ENCODE results near the gene CASP6. TPM values are rescaled to one million over a fixed set of nuclear protein-coding genes. Genes with fewer than 3 reads are reported as not detected.

CASP6 gene
- total and polyA plus RNA-seq, 2 donors (not counting 1 experiment from before 2014, with no cell fraction given): 7.7 to 11.6 TPM

DNA sequence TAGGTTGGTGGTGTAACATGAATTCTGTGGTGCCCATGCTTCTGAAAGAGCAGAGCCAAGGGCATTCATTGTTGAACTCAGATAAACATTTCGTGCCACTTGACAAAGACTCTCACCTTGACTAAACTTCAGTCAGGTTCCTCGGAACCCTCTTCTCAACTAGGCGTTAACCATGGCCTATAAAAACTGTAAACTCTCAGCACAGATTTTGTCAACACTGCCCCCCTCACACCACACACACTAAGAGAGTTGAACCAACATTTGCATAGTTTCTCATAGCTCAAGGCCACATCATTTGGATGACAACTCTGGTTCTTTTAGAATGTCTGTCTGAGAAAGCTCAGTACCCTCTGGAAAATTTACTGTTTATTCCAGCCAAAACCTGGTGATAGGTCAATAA lies 28.1 kb downstream of the CASP6 start:
- H3K27ac Mint-ChIP-seq: no peak overlapping the region

DNA sequence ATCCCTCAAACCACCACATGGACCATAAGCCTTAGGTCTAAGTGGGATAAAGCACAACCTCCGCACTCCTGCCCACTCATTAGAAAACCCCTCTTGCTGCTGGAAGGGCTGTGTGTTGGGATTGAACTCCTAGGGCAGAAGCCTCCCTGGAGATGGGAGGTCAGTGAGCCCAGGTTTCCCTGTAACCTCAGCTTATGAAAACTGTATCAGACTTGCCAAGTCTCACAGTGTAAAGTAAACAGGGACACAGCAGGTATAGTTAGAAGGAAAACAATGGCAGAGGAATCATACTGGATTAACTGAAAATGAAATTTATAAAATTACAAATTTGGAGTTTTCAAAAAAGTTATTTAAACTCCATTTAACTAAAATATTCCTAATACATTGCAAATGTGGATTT lies 29.9 kb downstream of the CASP6 start:
- DNase-seq (no peak), ATAC-seq (ENCODE audit: low read depth) (no peak)
- no peaks in the 10 kb centered on the region for H3K27me3 ChIP-seq (replicated peaks in 1 of 4; ENCODE audit: control extremely low read depth in 1 of 4, control insufficient read depth in 3 of 4, insufficient read depth in 4 of 4, low read length in 3 of 4)
- Mint-ChIP-seq H3K4me3 (no peak overlapping the region), H3K27ac (no peak overlapping the region), H3K4me1 (no peaks in the 10 kb centered on the region), H3K27me3 (no peaks in the 10 kb centered on the region), H3K9me3 (ENCODE audit: insufficient read depth) (peaks cover 6% of the 10 kb centered on the region)
- no peak overlapping the region for H3K4me2 ChIP-seq (replicated peaks; ENCODE audit: low read depth, low read length, poor library complexity, severe bottlenecking)
- TF ChIP-seq, protein P1, sequence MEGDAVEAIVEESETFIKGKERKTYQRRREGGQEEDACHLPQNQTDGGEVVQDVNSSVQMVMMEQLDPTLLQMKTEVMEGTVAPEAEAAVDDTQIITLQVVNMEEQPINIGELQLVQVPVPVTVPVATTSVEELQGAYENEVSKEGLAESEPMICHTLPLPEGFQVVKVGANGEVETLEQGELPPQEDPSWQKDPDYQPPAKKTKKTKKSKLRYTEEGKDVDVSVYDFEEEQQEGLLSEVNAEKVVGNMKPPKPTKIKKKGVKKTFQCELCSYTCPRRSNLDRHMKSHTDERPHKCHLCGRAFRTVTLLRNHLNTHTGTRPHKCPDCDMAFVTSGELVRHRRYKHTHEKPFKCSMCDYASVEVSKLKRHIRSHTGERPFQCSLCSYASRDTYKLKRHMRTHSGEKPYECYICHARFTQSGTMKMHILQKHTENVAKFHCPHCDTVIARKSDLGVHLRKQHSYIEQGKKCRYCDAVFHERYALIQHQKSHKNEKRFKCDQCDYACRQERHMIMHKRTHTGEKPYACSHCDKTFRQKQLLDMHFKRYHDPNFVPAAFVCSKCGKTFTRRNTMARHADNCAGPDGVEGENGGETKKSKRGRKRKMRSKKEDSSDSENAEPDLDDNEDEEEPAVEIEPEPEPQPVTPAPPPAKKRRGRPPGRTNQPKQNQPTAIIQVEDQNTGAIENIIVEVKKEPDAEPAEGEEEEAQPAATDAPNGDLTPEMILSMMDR (IDR thresholded peaks at IDR 0.05): no peak
- no peak for TF ChIP-seq EZH2 (IDR thresholded peaks at IDR 0.05; ENCODE audit: borderline replicate concordance, insufficient read depth, low read depth, low read length, poor library complexity, severe bottlenecking)
- H3K9ac ChIP-seq (ENCODE audit: low read length): no peak overlapping the region
- no peak overlapping the region for H3K4me3 ChIP-seq (ENCODE audit: control extremely low read depth in 1 of 5, extremely low read depth in 1 of 5, insufficient read depth in 1 of 5, low read depth in 2 of 5, low read length in 4 of 5)
- peaks cover 0 to 7% (median 6%) of the 10 kb centered on the region in 3 donors for H3K9me3 ChIP-seq (ENCODE audit: control extremely low read depth in 1 of 3, control insufficient read depth in 2 of 3, insufficient read depth in 1 of 3, low read length in 2 of 3)
- H2AFZ ChIP-seq (ENCODE audit: insufficient read depth, low read depth, low read length, poor library complexity, severe bottlenecking): no peak overlapping the region
- peaks cover 12% of the 10 kb centered on the region for H3K79me2 ChIP-seq (ENCODE audit: control insufficient read depth, insufficient read depth, low read length)
- peaks cover 1 to 17% of the 10 kb centered on the region in 2 experiments for H3K36me3 ChIP-seq (replicated peaks in 1 of 2; ENCODE audit: control extremely low read depth in 1 of 2, control insufficient read depth in 1 of 2, extremely low read depth in 1 of 2, insufficient read depth in 2 of 2, low read length in 1 of 2)
- no CpG with 5 or more reads among the region's 1 CpG for WGBS (ENCODE audit: insufficient coverage)
- no peak overlapping the region for H3K27ac ChIP-seq (ENCODE audit: low read length in 2 of 2)
- intact Hi-C loops (cut with micrococcal nuclease): no loop called here
- ChIA-PET CTCF (no interaction called here), POLR2A (no interaction called here)
- no peaks in the 10 kb centered on the region for H3K4me1 ChIP-seq (ENCODE audit: control insufficient read depth in 2 of 2, insufficient read depth in 2 of 2, low read length in 2 of 2)
- peaks cover 19% of the 10 kb centered on the region for H4K20me1 ChIP-seq (ENCODE audit: control insufficient read depth, insufficient read depth, low read length, poor library complexity, severe bottlenecking)

More for the DNA sequence above, 28.1 kb downstream of the CASP6 start:
- Histone ChIP-seq H2AFZ (ENCODE audit: insufficient read depth, low read depth, low read length, poor library complexity, severe bottlenecking) (no peak overlapping the region), H3K4me3 (ENCODE audit: control extremely low read depth in 1 of 5, extremely low read depth in 1 of 5, insufficient read depth in 1 of 5, low read depth in 2 of 5, low read length in 4 of 5) (no peak overlapping the region), H3K79me2 (ENCODE audit: control insufficient read depth, insufficient read depth, low read length) (peaks cover 12% of the 10 kb centered on the region), H3K4me1 (ENCODE audit: control insufficient read depth in 2 of 2, insufficient read depth in 2 of 2, low read length in 2 of 2) (no peaks in the 10 kb centered on the region), H4K20me1 (ENCODE audit: control insufficient read depth, insufficient read depth, low read length, poor library complexity, severe bottlenecking) (peaks cover 11% of the 10 kb centered on the region), H3K4me2 (replicated peaks; ENCODE audit: low read depth, low read length, poor library complexity, severe bottlenecking) (no peak overlapping the region), H3K9ac (ENCODE audit: low read length) (no peak overlapping the region), H3K27me3 (replicated peaks in 1 of 4; ENCODE audit: control extremely low read depth in 1 of 4, control insufficient read depth in 3 of 4, insufficient read depth in 4 of 4, low read length in 3 of 4) (no peaks in the 10 kb centered on the region), H3K27ac (ENCODE audit: low read length in 2 of 2) (no peak overlapping the region), H3K9me3 (ENCODE audit: control extremely low read depth in 1 of 3, control insufficient read depth in 2 of 3, insufficient read depth in 1 of 3, low read length in 2 of 3) (peaks cover 0 to 17% (median 7%) of the 10 kb centered on the region in 3 donors), H3K36me3 (replicated peaks in 1 of 2; ENCODE audit: control extremely low read depth in 1 of 2, control insufficient read depth in 1 of 2, extremely low read depth in 1 of 2, insufficient read depth in 2 of 2, low read length in 1 of 2) (peaks cover 1 to 17% of the 10 kb centered on the region in 2 experiments)
- no peaks in the 10 kb centered on the region for H3K4me1 Mint-ChIP-seq
- CTCF ChIA-PET: no interaction called here
- TF ChIP-seq, protein P1 (IDR thresholded peaks at IDR 0.05): no peak
- TF ChIP-seq EZH2 (IDR thresholded peaks at IDR 0.05; ENCODE audit: borderline replicate concordance, insufficient read depth, low read depth, low read length, poor library complexity, severe bottlenecking): no peak
- POLR2A ChIA-PET: no interaction called here
- intact Hi-C loops (cut with micrococcal nuclease): no loop called here
- H3K27me3 Mint-ChIP-seq: no peaks in the 10 kb centered on the region
- H3K9me3 Mint-ChIP-seq (ENCODE audit: insufficient read depth): peaks cover 6% of the 10 kb centered on the region
- DNase-seq (no peak), ATAC-seq (ENCODE audit: low read depth) (no peak)
- H3K4me3 Mint-ChIP-seq: no peak overlapping the region
- 87% methylated on average over 3 of the region's 3 CpGs for WGBS (ENCODE audit: insufficient coverage)
